Body of pancreas (tissue), 4 donors: ENCODE data around the gene FAM163A. TPM values are rescaled to one million over a fixed set of nuclear protein-coding genes. Genes with fewer than 3 reads are reported as not detected.
"Not testable (repeated sequence)": the region's sequence is repeated elsewhere in the genome, so short reads cannot be mapped to it uniquely, and the experiment has no call there.

Source experiments
- ATAC-seq: fragments of 150-250 bp; one replicate; pipeline ENCODE4 v1.9.1; 2016
- DNase-seq, 4 donors: peaks; one replicate each; pipeline ENCODE4 v3.0.0-alpha.2; 2019
- H3K27ac ChIP-seq, 4 donors: fragments of 200-600 bp; sonication (generic); 1 replicate in 3 of 4; 2 replicates in 1 of 4; pipeline versions ENCODE4 v1.5.1 to v1.6.1; 2016 to 2019; ENCODE audit warnings: mild to moderate bottlenecking in 1 of 4, mixed read lengths in 1 of 4, moderate library complexity in 1 of 4
- H3K27me3 ChIP-seq, 2 donors: fragments of 200-600 bp; sonication (generic); one replicate each; pipeline ENCODE4 v1.6.0; 2016; ENCODE audit warnings: mild to moderate bottlenecking in 1 of 2
- H3K36me3 ChIP-seq, 2 donors: fragments of 200-600 bp; sonication (generic); replicated peaks in 1 of 2; 2 replicates each; pipeline ENCODE4 v1.5.1; 2016; ENCODE audit warnings: low read depth in 2 of 2; ENCODE audit not compliant: insufficient read depth in 1 of 2
- H3K4me1 ChIP-seq: fragments of 200-600 bp; sonication (generic); one replicate; pipeline ENCODE4 v1.6.0; 2016
- H3K4me3 ChIP-seq, 2 donors: fragments of 200-600 bp; sonication (generic); 1 replicate in 1 of 2; 2 replicates in 1 of 2; pipeline ENCODE4 v1.5.1; 2016 to 2019
- H3K9me3 ChIP-seq, 3 donors: fragments of 200-600 bp; sonication (generic); 1 replicate in 2 of 3; 2 replicates in 1 of 3; pipeline ENCODE4 v1.5.1; 2016
- CTCF ChIP-seq, 7 experiments: fragments of 450-650 bp in 4 of 7; fragments of 200-600 bp in 3 of 7; sonication (generic) in 3 of 7; IDR thresholded peaks; one replicate each; pipeline ENCODE4 v1.5.1; 2016 to 2019; ENCODE audit warnings: antibody characterized with exemption in 7 of 7
- POLR2A ChIP-seq, 3 donors: fragments of 450-650 bp; IDR thresholded peaks; one replicate each; pipeline ENCODE4 v1.6.1; 2016; ENCODE audit warnings: antibody characterized with exemption in 3 of 3, mild to moderate bottlenecking in 2 of 3
- WGBS, 2 donors: methylation state at CpG; one replicate each; pipeline ENCODE4 v1.1.5; 2017; 5-methylcytosine and 5-hydroxymethylcytosine counted together
- intact Hi-C: fragments of 100-400 bp; cut with DNase I; formaldehyde crosslinking; loops from one replicate; pipeline ENCODE4 v1.15.1; 2023
- total RNA-seq, 2 donors: library from RNA; depleted of rRNA; stranded (reverse); fragments of >200 nt; gene quantifications; one replicate each; pipeline ENCODE4 v1.1.0, GENCODE V29; 2016

Gene FAM163A
- total RNA-seq, result under 1 TPM in 1 of 2 donors, not detected in 1; 0.26 TPM

- ATAC-seq (peak; percentile 12), DNase-seq (peak in 1 of 4 donors; percentile 6)
- no peaks in the 10 kb centered on the region for H3K36me3 ChIP-seq
- peak within 1 kb of the TSS in 1 of 2 donors; percentile 12 for H3K4me3 ChIP-seq
- 1 to 2% methylated on average over 45 to 88 of the region's 92 CpGs for WGBS, 2 donors
- H3K9me3 ChIP-seq, result no peaks in the 10 kb centered on the region
- H3K4me1 ChIP-seq, result peaks cover 21% of the 10 kb centered on the region
- H3K27ac ChIP-seq, result no peak within 1 kb of the TSS
- TF ChIP-seq POLR2A (IDR thresholded peaks at IDR 0.05), result no peak
- no peak for TF ChIP-seq CTCF (IDR thresholded peaks at IDR 0.05)
- H3K27me3 ChIP-seq, result peaks cover 0 to 23% of the 10 kb centered on the region in 2 donors
- intact Hi-C loops, result no loop called here
Observed at GRCh38 chr1:179742717-179743678, at the start of gene FAM163A. Gene FAM163A, plus strand, starts transcription at chr1:179743291. Its CDS starts 69,807 bp downstream, at chr1:179813098.

- H3K4me1 ChIP-seq, H3K27me3 ChIP-seq, H3K9me3 ChIP-seq, H3K27ac ChIP-seq, H3K36me3 ChIP-seq, H3K4me3 ChIP-seq, DNase-seq, intact Hi-C loops, ATAC-seq: not testable (repeated sequence)
- 63 to 83% methylated on average over 2 to 6 of the region's 6 CpGs for WGBS, 2 donors
Observed at GRCh38 chr1:179694530-179694929, 48.6 kb upstream of the FAM163A start.

- DNase-seq, result no peak
- intact Hi-C loops, result no loop called here
- Histone ChIP-seq H3K27ac (no peak overlapping the region), H3K36me3 (no peaks in the 10 kb centered on the region), H3K9me3 (no peaks in the 10 kb centered on the region), H3K27me3 (no peaks in the 10 kb centered on the region), H3K4me1 (peaks cover 5% of the 10 kb centered on the region), H3K4me3 (no peak overlapping the region)
- WGBS, 2 donors, result 47 to 53% methylated on average over 5 of the region's 5 CpGs
- no peak for ATAC-seq
- TF ChIP-seq POLR2A (IDR thresholded peaks at IDR 0.05) (no peak), CTCF (IDR thresholded peaks at IDR 0.05) (no peak)
Observed at GRCh38 chr1:179702946-179703539, 40.0 kb upstream of the FAM163A start.

GRCh38 chr1:179706339-179706941, 36.7 kb upstream of the FAM163A start:
- H3K36me3 ChIP-seq, result no peaks in the 10 kb centered on the region
- TF ChIP-seq CTCF (IDR thresholded peaks at IDR 0.05) (peak; percentile 64 to 85 (median 78)), POLR2A (IDR thresholded peaks at IDR 0.05) (no peak)
- H3K4me3 ChIP-seq, result no peak overlapping the region
- H3K27ac ChIP-seq, result no peak overlapping the region
- H3K4me1 ChIP-seq, result peaks cover 12% of the 10 kb centered on the region
- no peak for ATAC-seq
- intact Hi-C loops, result loop anchor here (5.0 kb wide), 1 partner anchor 106 kb away; no protein-coding TSS in a partner anchor
- peak; percentile 55 to 64 (median 61) for DNase-seq
- WGBS, 2 donors, result 1% methylated on average over 3 of the region's 3 CpGs
- H3K27me3 ChIP-seq, result no peaks in the 10 kb centered on the region
- H3K9me3 ChIP-seq, result no peaks in the 10 kb centered on the region

- H3K27me3 ChIP-seq, result no peaks in the 10 kb centered on the region
- H3K4me3 ChIP-seq, result no peak overlapping the region
- no peak overlapping the region for H3K27ac ChIP-seq
- no peaks in the 10 kb centered on the region for H3K9me3 ChIP-seq
- 45 to 47% methylated on average over 2 of the region's 2 CpGs for WGBS, 2 donors
- intact Hi-C loops, result loop anchor here (5.0 kb wide), 1 partner anchor 105 kb away; no protein-coding TSS in a partner anchor
- no peak for TF ChIP-seq CTCF (IDR thresholded peaks at IDR 0.05)
- no peak for TF ChIP-seq POLR2A (IDR thresholded peaks at IDR 0.05)
- ATAC-seq (no peak), DNase-seq (no peak)
- H3K4me1 ChIP-seq, result peaks cover 12% of the 10 kb centered on the region
- no peaks in the 10 kb centered on the region for H3K36me3 ChIP-seq
Observed at GRCh38 chr1:179707406-179707805, 35.7 kb upstream of the FAM163A start.
